Mucosa of gallbladder (tissue), 1 donor: ENCODE measurements around the gene INPP5J. TPM values are rescaled to one million over a fixed set of nuclear protein-coding genes. Genes with fewer than 3 reads are reported as not detected.
"Not testable (repeated sequence)": the region's sequence is repeated elsewhere in the genome, so short reads cannot be mapped to it uniquely, and the experiment has no call there.

Source experiments
- DNase-seq: peaks from one replicate; pipeline ENCODE4 v3.0.0-alpha.2; 2020; ENCODE audit warnings: low spot score
- total RNA-seq: library from RNA; stranded (reverse); gene quantifications from one replicate; pipeline ENCODE4 v1.2.1, GENCODE V29; 2021
- donor health status: DM: no; HTN: no; CAD: no.

The INPP5J gene
- total RNA-seq, 1 donor from 2014 or later = 8.7 TPM

DNA sequence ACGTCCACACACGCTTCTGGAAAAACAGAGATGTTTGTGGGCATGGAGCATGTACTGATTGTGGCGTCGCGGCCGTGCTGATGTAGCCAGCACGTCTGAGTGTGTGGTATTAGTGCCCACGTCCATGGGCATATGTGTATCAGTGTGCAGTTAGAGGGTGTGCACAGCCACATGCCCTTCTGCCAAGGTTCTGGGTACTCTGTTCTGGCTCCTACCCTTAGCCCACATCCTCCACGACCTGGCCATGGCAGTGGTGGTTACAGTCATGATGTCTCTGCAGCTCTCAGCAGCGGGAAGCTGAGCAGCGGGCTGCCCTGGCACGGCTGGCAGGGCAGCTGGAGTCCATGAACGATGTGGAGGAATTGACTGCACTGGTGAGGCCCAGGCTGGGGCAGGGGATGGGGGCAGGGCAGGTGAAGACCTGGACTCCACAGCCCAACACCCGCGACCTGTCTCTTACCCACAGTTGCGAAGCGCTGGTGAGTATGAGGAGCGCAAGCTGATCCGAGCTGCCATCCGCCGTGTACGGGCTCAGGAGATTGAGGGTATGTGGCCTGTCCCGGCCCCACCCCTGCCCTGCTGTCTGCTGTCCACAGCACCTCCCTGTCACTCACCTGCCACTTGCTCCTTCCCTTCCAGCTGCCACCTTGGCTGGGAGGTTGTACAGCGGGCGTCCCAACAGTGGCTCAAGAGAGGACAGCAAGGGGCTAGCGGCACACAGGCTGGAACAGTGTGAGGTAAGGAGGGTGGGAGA, 34.4 kb upstream of the INPP5J start:
- DNase-seq = no peak

DNA sequence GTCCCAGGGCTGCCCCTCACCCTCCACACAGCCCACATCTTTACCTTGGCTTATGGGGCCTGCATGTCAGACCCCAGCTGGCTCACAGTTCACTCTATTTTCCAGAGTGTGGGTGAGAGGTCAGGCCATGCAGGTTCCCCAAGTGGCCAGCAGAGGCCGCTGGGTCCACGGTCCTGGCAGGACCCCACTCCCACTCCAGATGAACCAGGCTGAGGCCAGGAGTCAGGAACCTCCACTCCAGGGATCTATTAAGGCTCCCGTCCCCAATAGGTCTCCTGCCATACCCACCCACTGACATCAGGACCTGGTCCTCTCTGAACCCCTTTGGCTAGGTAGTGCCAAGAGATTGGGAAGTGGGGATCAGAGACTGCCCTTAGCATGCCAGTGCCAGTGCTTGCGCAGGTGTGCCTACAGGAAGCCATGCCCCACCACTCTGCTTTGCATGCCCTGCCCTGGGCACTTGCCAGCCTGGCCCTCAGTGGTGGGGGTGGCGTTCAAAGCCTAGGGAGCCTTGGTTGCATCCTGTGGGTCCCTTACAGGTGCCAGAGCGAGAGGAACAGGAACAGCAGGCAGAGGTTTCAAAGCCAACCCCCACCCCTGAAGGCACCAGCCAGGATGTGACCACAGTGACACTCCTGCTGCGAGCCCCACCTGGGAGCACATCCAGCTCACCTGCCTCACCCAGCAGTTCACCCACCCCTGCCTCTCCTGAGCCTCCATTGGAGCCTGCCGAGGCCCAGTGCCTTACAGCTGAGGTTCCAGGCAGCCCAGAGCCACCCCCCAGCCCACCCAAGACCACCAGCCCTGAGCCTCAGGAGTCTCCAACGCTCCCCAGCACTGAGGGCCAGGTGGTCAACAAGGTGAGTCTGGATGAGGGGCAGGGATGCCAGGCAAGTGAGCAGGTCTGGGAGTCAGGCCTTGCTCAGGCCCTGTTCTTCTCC, 33.3 kb upstream of the INPP5J start:
- no peak for DNase-seq

DNA sequence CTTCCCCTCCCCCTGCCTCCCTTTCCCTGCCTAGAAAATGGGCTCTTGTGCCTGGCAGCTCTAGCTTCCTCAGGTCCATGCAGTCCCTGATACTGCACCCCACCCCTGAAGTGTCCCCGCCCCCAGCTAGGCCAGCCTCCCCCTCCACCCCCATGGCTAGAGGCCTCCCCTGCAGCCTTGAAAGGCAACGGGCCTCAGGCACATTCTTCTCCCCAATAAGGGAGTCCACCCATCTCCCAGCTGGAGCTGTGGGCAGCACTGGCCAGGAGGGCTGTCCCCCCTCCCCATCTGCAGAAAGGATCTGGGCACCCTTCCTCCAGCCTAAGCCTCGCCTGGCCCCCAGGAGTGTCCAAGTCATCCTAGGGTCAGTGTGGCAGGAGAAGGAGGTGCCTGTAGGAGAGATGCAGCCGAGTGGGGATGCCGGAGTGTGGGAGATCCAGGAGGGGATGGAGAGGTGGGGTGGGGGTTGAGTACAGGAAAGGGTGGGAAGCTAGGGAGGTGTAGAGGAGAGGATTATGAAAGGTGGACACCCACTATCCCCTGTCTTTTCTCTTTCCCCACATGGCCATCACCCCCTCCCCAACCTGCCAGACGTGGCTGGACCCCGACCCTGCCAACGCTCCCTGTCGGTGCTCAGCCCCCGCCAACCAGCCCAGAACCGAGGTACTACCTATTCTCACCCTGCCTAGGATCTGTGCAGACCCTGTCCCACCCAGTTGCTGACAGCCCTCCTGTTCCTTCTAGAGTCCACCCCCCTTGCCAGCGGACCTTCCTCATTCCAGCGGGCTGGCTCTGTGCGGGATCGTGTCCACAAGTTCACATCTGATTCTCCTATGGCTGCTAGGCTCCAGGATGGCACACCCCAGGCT, 32.3 kb upstream of the INPP5J start:
- no peak for DNase-seq

DNA sequence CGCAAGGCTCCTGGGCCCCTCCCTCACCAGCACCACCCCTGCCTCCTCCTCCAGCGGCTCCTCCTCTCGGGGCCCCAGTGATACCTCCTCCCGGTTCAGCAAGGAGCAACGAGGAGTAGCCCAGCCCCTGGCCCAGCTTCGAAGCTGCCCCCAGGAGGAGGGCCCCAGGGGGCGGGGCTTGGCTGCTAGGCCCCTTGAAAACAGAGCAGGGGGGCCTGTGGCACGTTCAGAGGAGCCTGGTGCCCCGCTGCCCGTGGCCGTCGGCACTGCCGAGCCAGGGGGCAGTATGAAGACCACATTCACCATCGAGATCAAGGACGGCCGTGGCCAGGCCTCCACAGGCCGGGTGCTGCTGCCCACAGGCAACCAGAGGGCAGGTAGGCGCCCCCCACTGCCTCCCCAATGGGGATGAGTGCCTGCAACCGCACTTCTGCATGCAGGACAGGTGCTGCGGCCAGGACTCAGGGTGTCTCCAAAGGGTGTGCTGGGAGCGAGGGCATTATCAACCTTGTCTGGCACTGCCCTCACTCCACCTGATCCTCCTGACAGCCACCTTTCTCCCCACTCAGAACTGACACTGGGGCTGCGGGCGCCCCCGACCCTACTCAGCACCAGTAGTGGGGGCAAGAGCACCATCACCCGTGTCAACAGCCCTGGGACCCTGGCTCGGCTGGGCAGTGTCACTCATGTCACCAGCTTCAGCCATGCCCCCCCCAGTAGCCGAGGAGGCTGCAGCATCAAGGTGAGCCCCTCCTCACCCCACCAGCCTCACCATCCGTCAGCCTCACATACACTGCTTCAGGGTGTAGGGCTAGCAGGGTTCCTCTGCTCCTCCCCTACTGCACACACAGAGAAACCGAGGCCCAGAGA, 31.4 kb upstream of the INPP5J start:
- DNase-seq = no peak

DNA sequence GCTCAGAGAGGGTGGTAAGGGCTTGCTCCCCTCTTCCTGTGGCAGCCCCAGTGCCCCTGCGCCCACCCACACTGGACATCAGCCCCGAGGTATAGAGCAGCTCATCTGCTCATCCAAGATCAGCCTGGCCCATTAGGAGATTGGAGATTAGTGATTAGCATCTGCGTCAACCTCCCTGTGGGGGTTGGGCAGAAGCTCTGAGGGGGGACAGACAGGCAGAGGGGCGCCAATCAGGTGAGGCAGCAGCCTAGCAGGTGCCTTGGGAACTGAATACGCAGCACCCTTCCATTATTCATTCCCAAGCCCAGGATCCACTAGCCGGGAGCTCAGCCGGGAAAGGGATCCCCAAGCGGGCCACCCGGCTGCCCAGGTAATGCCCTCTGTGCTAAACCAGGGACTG, 30.6 kb upstream of the INPP5J start:
- DNase-seq = no peak

DNA sequence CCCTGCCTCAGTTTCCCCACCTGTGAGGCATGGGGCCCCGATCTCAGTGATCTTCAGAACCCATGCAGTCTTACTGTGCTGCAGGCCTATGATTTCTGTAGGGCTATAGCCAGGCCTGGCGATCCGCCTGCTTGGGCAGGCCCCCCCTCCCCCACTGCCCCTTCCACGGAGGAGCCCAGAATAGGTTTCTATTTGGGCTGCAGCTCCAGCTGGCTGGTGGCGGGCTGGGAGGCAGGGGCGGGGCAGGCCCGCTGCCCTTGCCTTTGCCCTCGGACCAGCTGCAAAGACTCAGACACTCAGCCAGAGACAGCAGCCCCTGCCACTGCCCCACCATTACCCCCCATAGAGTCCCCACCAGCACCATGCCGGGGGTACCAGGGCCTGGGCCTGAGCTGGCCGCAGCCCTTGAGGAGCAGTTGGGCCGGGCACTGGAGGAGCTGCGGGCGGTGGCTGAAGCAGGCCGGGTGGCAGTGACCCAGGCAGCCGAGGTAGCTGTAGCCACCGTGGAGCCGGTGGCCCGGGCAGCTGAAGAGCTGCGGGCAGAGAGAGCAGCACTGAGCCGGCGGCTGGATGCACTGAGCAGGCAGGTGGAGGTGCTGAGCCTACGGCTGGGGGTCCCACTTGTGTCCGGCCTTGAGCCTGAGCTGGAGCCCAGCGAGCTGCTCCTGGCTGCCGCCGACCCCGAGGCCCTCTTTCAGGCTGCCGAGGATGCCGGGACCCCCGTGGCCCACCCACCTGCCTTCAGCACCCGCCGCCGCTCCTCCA, 29.5 kb upstream of the INPP5J start:
- DNase-seq = no peak

DNA sequence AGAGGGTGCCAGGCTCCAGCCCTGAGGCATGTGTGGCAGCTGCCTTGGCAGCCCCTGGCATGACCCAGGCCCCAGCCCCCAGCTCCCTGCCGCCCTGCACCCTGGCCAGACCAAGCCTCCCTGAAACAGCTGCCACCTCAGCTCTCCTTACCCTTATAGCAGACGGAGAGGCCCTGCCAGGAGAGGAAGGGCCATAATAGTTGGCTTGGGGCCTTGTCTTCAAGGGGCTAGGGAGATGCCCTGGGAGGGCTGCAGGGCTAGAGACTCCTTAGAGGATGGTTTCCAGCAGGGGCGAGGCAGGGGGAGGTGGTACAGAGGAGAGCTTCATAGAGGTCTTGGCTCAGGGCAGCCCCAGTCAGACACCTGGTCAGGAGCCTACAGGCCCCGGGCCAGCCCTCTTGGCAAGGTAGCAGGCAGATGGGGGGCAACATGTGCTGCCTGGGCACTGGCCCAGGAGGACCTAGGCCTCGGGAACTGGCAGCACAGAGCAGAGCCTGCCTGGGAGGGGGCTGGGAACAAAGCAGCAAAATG, 28.7 kb upstream of the INPP5J start:
- DNase-seq = no peak

DNA sequence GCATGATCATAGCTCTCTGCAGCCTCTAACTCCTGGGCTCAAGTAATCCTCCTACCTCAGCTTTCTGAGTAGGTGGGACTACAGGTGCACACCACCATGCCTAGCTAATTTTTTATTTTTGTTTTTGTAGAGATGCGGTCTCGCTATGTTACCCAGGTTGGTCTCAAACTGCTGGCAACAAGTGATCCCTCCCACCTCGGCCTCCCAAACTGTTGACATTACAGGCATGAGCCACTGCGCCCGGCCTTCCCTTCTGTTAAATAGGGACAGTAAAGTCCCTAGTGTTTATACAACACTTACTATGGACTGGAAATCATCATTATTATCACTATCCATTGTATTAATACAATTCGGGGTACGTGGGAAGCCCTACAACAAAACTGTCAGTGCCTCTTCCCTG, 28.0 kb upstream of the INPP5J start:
- DNase-seq = no peak

DNA sequence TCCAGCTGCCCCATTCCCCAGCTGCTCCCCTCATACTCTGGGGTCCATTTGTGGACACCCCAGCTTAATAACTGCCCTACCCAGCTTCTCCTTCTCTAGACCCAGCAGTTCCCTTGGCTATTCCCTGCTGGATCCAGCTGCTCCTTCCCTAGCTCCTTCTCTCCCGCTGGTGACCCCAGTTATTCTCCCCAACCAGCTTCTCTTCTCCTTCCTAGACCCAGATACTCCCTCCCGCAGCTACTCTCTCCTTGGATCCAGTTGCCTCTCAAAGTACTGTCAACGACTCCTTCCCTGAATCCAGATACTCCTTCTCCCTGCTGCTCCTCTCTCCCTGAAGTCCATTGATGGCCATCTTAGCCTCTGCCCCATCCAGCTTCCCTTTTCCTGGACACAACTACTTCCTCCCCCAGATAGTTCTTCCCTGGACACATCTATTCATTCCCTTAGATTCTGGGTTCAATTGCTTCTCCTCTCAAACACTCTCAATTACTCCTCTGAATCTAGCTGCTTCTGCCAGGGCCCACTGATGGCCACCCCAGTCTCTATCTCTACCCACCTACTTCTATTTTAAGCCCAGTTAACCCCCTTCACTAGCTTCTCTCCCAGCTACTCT, 27.0 kb upstream of the INPP5J start:
- DNase-seq = no peak

DNA sequence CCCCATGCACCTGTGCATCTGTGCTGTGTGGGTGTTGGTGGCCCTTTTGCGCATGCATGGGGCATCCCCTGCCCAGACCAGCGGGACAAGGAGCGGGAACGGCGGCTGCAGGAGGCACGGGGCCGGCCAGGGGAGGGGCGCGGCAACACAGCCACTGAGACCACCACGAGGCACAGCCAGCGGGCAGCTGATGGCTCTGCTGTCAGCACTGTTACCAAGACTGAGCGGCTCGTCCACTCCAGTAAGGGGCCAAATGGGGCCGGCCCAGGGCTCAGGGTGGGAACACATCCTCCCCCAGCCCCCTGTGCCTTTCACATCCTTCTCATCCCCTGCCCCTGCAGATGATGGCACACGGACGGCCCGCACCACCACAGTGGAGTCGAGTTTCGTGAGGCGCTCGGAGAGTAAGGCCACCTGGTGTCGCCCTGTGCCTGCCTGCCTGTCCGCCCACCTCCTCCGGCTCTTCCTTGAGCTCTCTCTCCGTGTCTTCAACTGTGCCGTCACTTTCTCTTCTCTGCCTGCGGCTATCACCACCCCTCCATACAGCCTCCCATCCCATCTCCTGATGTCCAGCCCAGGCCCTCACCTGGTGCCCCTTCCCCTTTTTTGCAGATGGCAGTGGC, 26.0 kb upstream of the INPP5J start:
- DNase-seq = no peak

DNA sequence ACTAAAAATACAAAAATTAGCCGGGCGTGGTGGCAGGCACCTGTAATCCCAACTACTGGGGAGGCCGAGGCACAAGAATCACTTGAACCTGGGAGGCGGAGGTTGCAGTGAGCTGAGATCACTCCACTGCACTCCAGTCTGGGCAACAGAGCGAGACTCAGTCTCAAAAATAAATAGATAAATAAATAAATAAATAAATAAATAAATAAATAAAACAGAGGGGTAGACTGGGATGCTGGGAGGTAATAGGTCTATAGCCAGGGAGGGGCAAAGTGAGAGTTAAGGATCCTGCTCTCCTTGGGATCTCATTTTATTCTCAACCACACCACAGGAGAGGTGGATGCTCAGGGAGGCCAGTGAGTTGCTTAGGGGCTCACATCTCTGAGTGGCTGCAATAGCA, 25.2 kb upstream of the INPP5J start:
- not testable (repeated sequence) for DNase-seq

DNA sequence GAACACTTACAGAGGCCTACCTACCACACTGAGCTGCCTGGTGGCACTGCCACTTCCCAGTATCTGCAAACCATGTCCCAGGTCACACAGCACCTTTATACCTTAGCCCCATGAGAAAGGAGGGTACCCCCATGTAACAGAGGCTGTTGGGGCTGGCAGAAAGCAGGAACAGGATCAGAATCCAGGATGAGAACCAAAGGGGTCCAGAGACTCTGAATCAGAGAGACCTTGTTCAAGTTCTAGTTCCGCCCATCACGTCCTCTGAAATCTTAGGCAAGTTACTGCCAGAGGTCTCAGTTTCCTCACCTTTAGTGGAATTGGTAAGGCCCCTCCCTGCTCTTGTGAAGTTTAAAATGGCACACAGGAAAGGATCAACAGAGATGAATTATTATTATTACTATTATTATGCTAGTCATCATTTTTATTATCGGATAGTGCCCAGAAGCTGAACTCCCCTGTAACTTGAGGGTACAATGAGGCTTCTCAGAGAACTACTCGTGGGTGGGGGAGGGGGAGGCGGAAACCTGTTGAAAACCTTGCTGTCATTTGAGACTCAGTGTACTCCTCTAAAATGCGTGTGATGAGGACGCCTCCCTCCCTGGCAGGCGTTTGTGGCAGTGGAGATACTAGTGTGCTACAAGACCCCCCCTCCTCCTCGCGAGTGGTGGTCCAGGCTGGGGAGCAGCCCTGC, 24.7 kb upstream of the INPP5J start:
- no peak for DNase-seq

DNA sequence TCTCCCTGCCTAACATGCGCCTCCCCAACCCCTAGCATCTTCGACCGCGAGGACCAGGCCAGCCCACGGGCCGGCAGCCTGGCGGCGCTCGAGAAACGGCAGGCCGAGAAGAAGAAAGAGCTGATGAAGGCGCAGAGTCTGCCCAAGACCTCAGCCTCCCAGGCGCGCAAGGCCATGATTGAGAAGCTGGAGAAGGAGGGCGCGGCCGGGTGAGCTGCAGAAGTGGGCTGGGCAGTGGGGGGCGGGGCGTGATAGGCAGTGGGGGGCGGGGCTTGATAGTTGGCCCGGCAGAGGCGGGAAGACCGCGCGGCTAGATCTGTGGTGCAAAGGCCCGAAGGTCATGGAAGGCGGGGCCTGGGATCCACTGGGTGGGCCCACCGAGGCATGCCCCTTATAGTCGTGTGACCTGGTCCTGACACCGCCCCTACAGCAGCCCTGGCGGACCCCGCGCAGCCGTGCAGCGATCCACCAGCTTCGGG, 24.1 kb upstream of the INPP5J start:
- no peak for DNase-seq

DNA sequence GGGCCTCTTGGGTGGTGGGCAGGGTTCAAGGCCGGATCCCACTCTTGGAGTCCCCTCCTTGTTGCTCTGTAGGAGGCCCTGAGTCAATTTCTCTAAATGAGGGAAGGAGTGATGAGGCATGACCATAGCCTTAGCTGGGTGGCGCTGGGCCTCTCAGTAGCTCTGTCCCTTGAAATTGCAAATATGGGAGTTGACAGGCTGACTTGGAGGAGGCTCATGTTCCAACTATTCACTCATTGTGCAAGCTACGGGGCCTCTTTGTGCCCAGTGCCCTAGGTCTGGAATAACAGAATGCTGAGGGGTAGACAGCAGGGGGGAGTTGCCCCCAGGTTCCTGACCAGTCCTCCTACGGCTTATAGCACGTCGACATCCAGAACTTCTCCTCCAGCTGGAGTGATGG, 23.4 kb upstream of the INPP5J start:
- no peak for DNase-seq

DNA sequence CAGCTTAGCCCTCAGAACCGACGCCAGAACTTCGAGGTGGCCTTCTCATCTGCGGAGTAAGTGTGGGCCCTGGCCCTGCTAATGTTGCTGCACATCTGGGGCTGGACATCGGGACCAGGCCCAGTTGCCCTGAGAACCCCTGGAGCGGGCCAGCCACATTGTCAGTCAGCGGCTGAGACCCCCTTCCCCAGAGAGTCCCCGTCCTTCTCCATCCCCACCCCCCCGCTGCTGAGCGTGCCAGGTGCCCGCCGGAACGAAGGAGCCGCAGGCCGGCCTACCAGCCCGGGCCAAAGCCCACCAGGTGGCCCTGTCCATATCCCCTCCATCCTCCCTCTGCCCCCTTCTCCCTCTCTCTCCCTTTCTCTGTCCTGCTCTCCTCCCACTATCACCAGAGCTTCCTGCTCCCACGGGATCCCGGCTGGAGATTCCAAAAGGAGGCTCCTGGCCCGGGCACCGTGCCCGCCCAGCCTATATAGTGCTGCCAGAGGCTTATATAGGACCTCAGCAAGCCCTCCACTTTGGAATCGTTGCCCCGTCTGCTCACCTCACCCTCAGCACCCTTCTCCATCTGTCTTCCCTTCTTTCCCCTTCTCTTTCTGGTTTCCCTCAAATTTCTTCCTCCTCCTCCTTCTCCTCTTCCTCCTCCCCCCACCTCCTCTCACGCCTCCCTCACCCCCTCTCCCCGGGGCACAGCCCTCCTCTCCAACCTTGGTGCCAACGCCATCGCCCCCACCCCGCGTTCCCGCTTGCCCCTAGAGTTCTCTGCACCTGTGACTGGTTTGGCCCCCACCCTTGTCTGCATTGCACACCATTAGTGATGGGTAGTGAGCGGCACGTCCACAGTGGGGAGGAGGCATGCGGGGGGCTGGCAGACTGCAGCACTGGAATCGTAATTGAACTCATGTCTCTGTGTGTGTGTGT, 22.7 kb upstream of the INPP5J start:
- no peak for DNase-seq

DNA sequence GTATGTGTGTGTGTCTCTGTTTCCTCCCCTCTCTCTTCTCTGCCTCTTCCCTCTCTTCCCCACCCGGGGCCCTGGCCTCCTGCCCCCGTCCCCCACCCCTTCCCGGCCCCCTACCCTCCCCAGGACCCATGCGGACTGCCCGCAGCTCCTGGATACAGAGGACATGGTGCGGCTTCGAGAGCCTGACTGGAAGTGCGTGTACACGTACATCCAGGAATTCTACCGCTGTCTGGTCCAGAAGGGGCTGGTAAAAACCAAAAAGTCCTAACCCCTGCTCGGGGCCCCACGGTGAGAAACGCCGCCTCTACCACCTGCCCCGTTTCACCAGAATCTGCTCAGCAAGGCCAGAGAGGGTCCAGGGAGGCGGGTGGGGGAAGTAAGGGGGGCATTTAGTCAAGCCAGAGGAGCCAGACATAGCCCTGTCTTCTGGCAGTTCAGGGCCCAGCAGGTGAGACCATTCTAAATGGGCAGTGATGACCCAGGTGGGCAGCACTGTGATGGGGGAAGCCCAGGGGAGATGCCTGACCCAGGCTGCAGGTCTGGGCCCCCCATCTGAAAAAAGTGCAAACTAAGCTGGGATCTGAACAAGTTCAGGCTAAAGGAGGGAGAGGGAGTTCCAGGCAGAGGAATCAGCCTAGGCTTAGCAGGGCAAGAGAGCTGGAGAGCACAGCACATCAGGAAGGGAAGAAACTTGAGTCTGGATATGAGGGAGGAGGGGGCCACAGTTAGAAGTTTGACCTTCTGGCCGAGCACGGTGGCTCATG, 21.8 kb upstream of the INPP5J start:
- no peak for DNase-seq
